WTC11 (cell line): Measurements from ENCODE around the gene KRTAP5-4. TPM values are rescaled to one million over a fixed set of nuclear protein-coding genes. Genes with fewer than 3 reads are reported as not detected.
A peak's percentile ranks its signal among the peaks of the same experiment; 100 is the strongest.

Experiments
- ATAC-seq: fragments of 200-7000 bp; cut with Tn5 transposase; 2 replicates; pipeline ENCODE4 v1.10.0; 2021; ENCODE audit warnings: mild to moderate bottlenecking, moderate library complexity
- CTCF ChIA-PET: fragments of 300-600 bp; sonication (Branson Sonifier 250); formaldehyde crosslinking; loops from one replicate; lab custom pipeline; 2021; ENCODE audit warnings: antibody characterized with exemption; lab: Charles Lee
- POLR2A ChIA-PET: fragments of 350-600 bp; sonication (Branson Sonifier 250); formaldehyde crosslinking; loops from one replicate; lab custom pipeline; 2021; ENCODE audit warnings: antibody characterized with exemption; lab: Charles Lee
- DNase-seq: peaks from one replicate; pipeline ENCODE4 v3.0.0; 2021; ENCODE audit warnings: low spot score
- H3K27ac Mint-ChIP-seq: 2 replicates; pipeline ENCODE4 v1.8.0; 2021; ENCODE audit warnings: mixed read lengths
- H3K27me3 Mint-ChIP-seq: 2 replicates; pipeline ENCODE4 v1.8.0; 2021; ENCODE audit warnings: low read depth, mild to moderate bottlenecking, moderate library complexity, mixed read lengths
- H3K36me3 Mint-ChIP-seq: 2 replicates; pipeline ENCODE4 v1.8.0; 2021; ENCODE audit warnings: mixed read lengths
- H3K4me1 Mint-ChIP-seq: 2 replicates; pipeline ENCODE4 v1.8.0; 2022; ENCODE audit warnings: mixed read lengths
- H3K4me3 Mint-ChIP-seq: 2 replicates; pipeline ENCODE4 v1.8.0; 2021; ENCODE audit warnings: mild to moderate bottlenecking, moderate library complexity, mixed read lengths
- H3K9me3 Mint-ChIP-seq: 2 replicates; pipeline ENCODE4 v1.8.0; 2021; ENCODE audit warnings: mixed read lengths
- ATF1 ChIP-seq: sonication (generic); formaldehyde crosslinking; IDR thresholded peaks from 2 replicates; pipeline ENCODE4 v1.8.1; 2023; ENCODE audit warnings: mild to moderate bottlenecking, moderate library complexity, missing genetic modification reagents
- ETV6 ChIP-seq: sonication (generic); formaldehyde crosslinking; IDR thresholded peaks from 2 replicates; pipeline ENCODE4 v1.8.1; 2022; ENCODE audit warnings: mild to moderate bottlenecking, missing genetic modification reagents
- FOXP1 ChIP-seq: sonication (generic); formaldehyde crosslinking; IDR thresholded peaks from 2 replicates; pipeline ENCODE4 v1.8.0; 2022; ENCODE audit warnings: missing genetic modification reagents, mild to moderate bottlenecking, moderate library complexity, borderline replicate concordance
- PRRX2 ChIP-seq: fragments of 250-450 bp; sonication (Bioruptor Pico); IDR thresholded peaks from 2 replicates; pipeline ENCODE4 v1.8.0; 2021; ENCODE audit warnings: mild to moderate bottlenecking
- ZNF138 ChIP-seq: sonication (generic); formaldehyde crosslinking; conservative IDR thresholded peaks from 2 replicates; pipeline ENCODE4 v1.8.1; 2022; ENCODE audit warnings: mild to moderate bottlenecking, moderate library complexity, missing genetic modification reagents
- ZNF423 ChIP-seq: fragments of 250-450 bp; sonication (Bioruptor Pico); IDR thresholded peaks from 2 replicates; pipeline ENCODE4 v2.1.2; 2022; ENCODE audit warnings: mild to moderate bottlenecking, moderate library complexity
- total RNA-seq: library from RNA; stranded (reverse); gene quantifications from 3 replicates; pipeline ENCODE4 v1.2.3, GENCODE V29; 2021
- TF ChIP-seq, protein P1 (sequence below): sonication (generic); formaldehyde crosslinking; IDR thresholded peaks from 2 replicates; pipeline ENCODE4 v1.8.0; 2022; ENCODE audit warnings: mild to moderate bottlenecking, missing genetic modification reagents
- TF ChIP-seq, protein P2 (sequence below): fragments of 250-450 bp; sonication (Bioruptor Pico); IDR thresholded peaks from 2 replicates; pipeline ENCODE4 v1.9.0; 2021; ENCODE audit warnings: mild to moderate bottlenecking
- TF ChIP-seq, protein P3 (sequence below): sonication (generic); formaldehyde crosslinking; IDR thresholded peaks from 2 replicates; pipeline ENCODE4 v1.8.0; 2022; ENCODE audit warnings: mild to moderate bottlenecking, missing genetic modification reagents
- TF ChIP-seq, protein P4 (sequence below): sonication (generic); formaldehyde crosslinking; IDR thresholded peaks from 2 replicates; pipeline ENCODE4 v1.8.1; 2023; ENCODE audit warnings: mild to moderate bottlenecking, moderate library complexity, missing genetic modification reagents
- TF ChIP-seq, protein P5 (sequence below): fragments of 200-600 bp; IDR thresholded peaks from 2 replicates; pipeline ENCODE4 v1.8.0; 2022; ENCODE audit warnings: antibody characterized with exemption

Gene KRTAP5-4
- total RNA-seq, 1 experiment from 2014 or later = not detected

DNA sequence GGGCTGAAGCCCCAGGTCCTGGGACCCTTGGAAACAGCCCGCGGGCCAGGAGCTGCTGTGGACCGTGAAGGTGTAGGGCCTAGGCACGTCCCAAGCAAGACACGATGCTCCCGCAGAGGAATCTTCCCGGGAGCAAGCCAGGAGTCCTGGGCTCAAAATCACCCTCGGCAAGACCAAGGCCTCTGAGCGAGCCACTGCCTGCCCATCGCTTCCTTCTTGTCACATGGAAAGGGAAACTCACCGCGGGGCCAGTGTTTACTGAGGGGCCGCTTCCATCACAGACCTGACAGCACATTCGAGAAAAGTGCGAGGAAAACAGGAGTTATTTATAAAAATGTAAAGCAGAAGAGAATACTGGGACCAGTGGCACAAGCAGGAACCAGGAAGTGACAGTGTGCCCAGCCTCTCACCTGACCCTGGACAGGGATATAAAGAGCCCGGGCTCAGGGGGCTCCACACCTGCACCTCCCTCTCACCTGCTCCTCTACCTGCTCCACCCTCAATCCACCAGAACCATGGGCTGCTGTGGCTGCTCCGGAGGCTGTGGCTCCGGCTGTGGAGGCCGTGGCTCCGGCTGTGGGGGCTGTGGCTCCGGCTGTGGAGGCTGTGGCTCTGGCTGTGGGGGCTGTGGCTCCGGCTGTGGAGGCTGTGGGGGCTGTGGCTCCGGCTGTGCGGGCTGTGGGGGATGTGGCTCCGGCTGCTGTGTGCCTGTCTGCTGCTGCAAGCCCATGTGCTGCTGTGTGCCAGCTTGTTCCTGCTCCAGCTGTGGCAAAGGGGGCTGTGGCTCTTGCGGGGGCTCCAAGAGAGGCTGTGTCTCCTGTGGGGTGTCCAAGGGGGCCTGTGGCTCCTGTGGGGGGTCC lies 7.6 kb upstream of the KRTAP5-4 start, which contains the start of gene KRTAP5-5 (continued):
- TF ChIP-seq, protein P1, sequence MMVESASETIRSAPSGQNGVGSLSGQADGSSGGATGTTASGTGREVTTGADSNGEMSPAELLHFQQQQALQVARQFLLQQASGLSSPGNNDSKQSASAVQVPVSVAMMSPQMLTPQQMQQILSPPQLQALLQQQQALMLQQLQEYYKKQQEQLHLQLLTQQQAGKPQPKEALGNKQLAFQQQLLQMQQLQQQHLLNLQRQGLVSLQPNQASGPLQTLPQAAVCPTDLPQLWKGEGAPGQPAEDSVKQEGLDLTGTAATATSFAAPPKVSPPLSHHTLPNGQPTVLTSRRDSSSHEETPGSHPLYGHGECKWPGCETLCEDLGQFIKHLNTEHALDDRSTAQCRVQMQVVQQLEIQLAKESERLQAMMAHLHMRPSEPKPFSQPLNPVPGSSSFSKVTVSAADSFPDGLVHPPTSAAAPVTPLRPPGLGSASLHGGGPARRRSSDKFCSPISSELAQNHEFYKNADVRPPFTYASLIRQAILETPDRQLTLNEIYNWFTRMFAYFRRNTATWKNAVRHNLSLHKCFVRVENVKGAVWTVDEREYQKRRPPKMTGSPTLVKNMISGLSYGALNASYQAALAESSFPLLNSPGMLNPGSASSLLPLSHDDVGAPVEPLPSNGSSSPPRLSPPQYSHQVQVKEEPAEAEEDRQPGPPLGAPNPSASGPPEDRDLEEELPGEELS = no peak
- TF ChIP-seq, protein P2, sequence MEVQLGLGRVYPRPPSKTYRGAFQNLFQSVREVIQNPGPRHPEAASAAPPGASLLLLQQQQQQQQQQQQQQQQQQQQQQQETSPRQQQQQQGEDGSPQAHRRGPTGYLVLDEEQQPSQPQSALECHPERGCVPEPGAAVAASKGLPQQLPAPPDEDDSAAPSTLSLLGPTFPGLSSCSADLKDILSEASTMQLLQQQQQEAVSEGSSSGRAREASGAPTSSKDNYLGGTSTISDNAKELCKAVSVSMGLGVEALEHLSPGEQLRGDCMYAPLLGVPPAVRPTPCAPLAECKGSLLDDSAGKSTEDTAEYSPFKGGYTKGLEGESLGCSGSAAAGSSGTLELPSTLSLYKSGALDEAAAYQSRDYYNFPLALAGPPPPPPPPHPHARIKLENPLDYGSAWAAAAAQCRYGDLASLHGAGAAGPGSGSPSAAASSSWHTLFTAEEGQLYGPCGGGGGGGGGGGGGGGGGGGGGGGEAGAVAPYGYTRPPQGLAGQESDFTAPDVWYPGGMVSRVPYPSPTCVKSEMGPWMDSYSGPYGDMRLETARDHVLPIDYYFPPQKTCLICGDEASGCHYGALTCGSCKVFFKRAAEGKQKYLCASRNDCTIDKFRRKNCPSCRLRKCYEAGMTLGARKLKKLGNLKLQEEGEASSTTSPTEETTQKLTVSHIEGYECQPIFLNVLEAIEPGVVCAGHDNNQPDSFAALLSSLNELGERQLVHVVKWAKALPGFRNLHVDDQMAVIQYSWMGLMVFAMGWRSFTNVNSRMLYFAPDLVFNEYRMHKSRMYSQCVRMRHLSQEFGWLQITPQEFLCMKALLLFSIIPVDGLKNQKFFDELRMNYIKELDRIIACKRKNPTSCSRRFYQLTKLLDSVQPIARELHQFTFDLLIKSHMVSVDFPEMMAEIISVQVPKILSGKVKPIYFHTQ (CRISPR knock-in tag) = no peak
- TF ChIP-seq, all 79 proteins: peak for 0

DNA sequence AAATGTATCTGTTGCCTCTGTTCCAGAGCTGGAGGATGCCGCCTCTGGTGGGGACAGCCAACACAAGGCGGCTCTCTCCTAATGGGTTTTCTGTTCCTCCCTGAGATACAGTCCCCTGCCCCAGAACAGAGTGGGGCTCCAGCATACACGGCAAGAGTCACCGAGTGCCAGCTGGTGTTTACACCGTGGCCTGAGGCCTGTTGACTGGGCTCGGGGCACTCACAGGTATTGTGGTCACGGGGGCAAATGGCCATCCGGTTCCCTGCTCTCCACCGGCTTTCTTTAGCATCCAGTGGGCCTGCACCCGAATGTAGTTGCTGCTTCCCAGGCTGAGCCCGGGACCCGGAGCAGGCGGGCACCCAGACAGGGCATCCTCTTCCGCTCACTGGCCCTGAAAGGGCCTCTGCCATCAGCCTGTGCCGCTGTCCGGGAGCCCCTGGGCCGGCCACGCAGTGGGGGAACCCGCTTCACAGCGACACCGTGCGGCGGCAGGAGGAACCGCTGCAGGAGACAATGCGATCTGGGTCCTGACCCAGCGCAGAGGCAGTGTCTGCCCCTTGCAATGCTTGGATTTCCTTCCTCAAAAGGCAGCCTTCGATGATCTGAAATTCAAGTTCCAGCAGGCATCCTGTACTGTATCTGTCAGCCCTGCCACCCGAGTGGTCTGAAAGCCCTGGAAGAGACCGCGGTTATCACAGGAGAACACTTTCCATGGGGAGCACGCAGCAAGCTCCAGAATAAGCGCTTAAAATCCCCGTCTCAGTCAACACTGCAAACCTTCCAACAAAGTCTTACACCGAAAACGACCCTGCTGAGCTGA lies 6.8 kb upstream of the KRTAP5-4 start:
- peak; percentile 97 for ATAC-seq
- H3K9me3 Mint-ChIP-seq = no peaks in the 10 kb centered on the region
- ChIA-PET CTCF (interaction anchor here (0.7 to 8.5 kb wide), 14 partner anchors 11 to 401 kb away, joined by 3 to 102 read pairs (median 4); partner anchors contain the start of genes KRTAP5-2 and KRTAP5-3), POLR2A (no interaction called here)
- no peaks in the 10 kb centered on the region for H3K36me3 Mint-ChIP-seq
- peaks cover 16% of the 10 kb centered on the region for H3K4me1 Mint-ChIP-seq
- H3K27ac Mint-ChIP-seq = no peak overlapping the region
- peak; percentile 80 for DNase-seq
- no peak overlapping the region for H3K4me3 Mint-ChIP-seq
- peaks cover 41% of the 10 kb centered on the region for H3K27me3 Mint-ChIP-seq
- TF ChIP-seq ATF1 (CRISPR knock-in tag) (no peak), FOXP1 (no peak), PRRX2 (CRISPR knock-in tag) (0 out of 2 replicates have a peak, but pooled peaks have one; percentile 23), ZNF423 (CRISPR knock-in tag) (peak; percentile 74; the same call in 1 of the 2 replicates), ZNF138 (CRISPR knock-in tag) (peak; percentile 3; the same call in 1 of the 2 replicates), ETV6 (CRISPR knock-in tag) (peak; percentile 45; the same call in 1 of the 2 replicates)
- TF ChIP-seq, protein P3, sequence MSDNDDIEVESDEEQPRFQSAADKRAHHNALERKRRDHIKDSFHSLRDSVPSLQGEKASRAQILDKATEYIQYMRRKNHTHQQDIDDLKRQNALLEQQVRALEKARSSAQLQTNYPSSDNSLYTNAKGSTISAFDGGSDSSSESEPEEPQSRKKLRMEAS (CRISPR knock-in tag) = peak; percentile 68
- TF ChIP-seq, protein P4, sequence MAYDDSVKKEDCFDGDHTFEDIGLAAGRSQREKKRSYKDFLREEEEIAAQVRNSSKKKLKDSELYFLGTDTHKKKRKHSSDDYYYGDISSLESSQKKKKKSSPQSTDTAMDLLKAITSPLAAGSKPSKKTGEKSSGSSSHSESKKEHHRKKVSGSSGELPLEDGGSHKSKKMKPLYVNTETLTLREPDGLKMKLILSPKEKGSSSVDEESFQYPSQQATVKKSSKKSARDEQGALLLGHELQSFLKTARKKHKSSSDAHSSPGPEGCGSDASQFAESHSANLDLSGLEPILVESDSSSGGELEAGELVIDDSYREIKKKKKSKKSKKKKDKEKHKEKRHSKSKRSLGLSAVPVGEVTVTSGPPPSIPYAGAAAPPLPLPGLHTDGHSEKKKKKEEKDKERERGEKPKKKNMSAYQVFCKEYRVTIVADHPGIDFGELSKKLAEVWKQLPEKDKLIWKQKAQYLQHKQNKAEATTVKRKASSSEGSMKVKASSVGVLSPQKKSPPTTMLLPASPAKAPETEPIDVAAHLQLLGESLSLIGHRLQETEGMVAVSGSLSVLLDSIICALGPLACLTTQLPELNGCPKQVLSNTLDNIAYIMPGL (CRISPR knock-in tag) = peak; percentile 76
- TF ChIP-seq, protein P5, sequence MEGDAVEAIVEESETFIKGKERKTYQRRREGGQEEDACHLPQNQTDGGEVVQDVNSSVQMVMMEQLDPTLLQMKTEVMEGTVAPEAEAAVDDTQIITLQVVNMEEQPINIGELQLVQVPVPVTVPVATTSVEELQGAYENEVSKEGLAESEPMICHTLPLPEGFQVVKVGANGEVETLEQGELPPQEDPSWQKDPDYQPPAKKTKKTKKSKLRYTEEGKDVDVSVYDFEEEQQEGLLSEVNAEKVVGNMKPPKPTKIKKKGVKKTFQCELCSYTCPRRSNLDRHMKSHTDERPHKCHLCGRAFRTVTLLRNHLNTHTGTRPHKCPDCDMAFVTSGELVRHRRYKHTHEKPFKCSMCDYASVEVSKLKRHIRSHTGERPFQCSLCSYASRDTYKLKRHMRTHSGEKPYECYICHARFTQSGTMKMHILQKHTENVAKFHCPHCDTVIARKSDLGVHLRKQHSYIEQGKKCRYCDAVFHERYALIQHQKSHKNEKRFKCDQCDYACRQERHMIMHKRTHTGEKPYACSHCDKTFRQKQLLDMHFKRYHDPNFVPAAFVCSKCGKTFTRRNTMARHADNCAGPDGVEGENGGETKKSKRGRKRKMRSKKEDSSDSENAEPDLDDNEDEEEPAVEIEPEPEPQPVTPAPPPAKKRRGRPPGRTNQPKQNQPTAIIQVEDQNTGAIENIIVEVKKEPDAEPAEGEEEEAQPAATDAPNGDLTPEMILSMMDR = peak; percentile 91
